GM23338 (cell line): ENCODE results near the gene PFN1. TPM values are rescaled to one million over a fixed set of nuclear protein-coding genes. Genes with fewer than 3 reads are reported as not detected.

ENCODE experiments used
- ATAC-seq: fragments of 200-7000 bp; cut with Tn5 transposase; 3 replicates; pipeline ENCODE4 v1.9.1; 2020
- DNase-seq: peaks from one replicate; pipeline ENCODE4 v3.0.0-alpha.2; 2015; ENCODE audit warnings: low spot score
- H2AFZ ChIP-seq: fragments of 200-600 bp; sonication (generic); 2 replicates; pipeline ENCODE4 v1.8.0; 2016; ENCODE audit warnings: antibody characterized with exemption, mild to moderate bottlenecking, moderate library complexity
- H3F3A ChIP-seq: fragments of 200-600 bp; sonication (generic); replicated peaks from 2 replicates; pipeline ENCODE4 v1.8.0; 2017; ENCODE audit warnings: antibody characterized with exemption, mixed run types, low read depth
- H3K27ac ChIP-seq: fragments of 200-600 bp; sonication (generic); 2 replicates; pipeline ENCODE4 v1.6.1; 2016; ENCODE audit warnings: low read depth
- H3K27me3 ChIP-seq: fragments of 200-600 bp; sonication (generic); 2 replicates; pipeline ENCODE4 v1.8.0; 2016; ENCODE audit warnings: mild to moderate bottlenecking, mixed run types, moderate library complexity; ENCODE audit not compliant: insufficient read depth
- H3K36me3 ChIP-seq: fragments of 200-600 bp; sonication (generic); 2 replicates; pipeline ENCODE4 v1.8.0; 2016; ENCODE audit warnings: mild to moderate bottlenecking; ENCODE audit not compliant: insufficient read depth
- H3K4me1 ChIP-seq: fragments of 200-600 bp; sonication (generic); 2 replicates; pipeline ENCODE4 v1.8.0; 2016; ENCODE audit warnings: mild to moderate bottlenecking, moderate library complexity; ENCODE audit not compliant: insufficient read depth
- H3K4me2 ChIP-seq: fragments of 200-600 bp; sonication (generic); 2 replicates; pipeline ENCODE4 v1.7.1; 2017; ENCODE audit warnings: mixed run types
- H3K4me3 ChIP-seq: fragments of 200-600 bp; sonication (generic); 2 replicates; pipeline ENCODE4 v1.6.1; 2016; ENCODE audit warnings: mixed run types
- H3K79me2 ChIP-seq: fragments of 200-600 bp; sonication (generic); replicated peaks from 2 replicates; pipeline ENCODE4 v1.8.0; 2017; ENCODE audit warnings: mild to moderate bottlenecking; ENCODE audit not compliant: insufficient read depth
- H3K9me2 ChIP-seq: fragments of 200-600 bp; sonication (generic); 2 replicates; pipeline ENCODE4 v1.8.0; 2017; ENCODE audit not compliant: insufficient read depth
- H4K20me1 ChIP-seq: fragments of 200-600 bp; sonication (generic); replicated peaks from 2 replicates; pipeline ENCODE4 v1.8.0; 2017; ENCODE audit warnings: mild to moderate bottlenecking; ENCODE audit not compliant: insufficient read depth
- H3K27ac Mint-ChIP-seq: 2 replicates; pipeline ENCODE4 v1.8.0; 2020; ENCODE audit warnings: inconsistent platforms, mild to moderate bottlenecking, moderate library complexity, mixed read lengths
- H3K27me3 Mint-ChIP-seq: 3 replicates; pipeline ENCODE4 v1.8.0; 2022; ENCODE audit warnings: low read depth, mild to moderate bottlenecking, moderate library complexity, mixed read lengths, inconsistent platforms; ENCODE audit not compliant: insufficient read depth, poor library complexity
- H3K36me3 Mint-ChIP-seq: 3 replicates; pipeline ENCODE4 v1.8.0; 2021; ENCODE audit warnings: low read depth, mild to moderate bottlenecking, inconsistent platforms, moderate library complexity, mixed read lengths
- H3K4me1 Mint-ChIP-seq: 3 replicates; pipeline ENCODE4 v1.8.0; 2020; ENCODE audit warnings: mild to moderate bottlenecking, inconsistent platforms, mixed read lengths
- H3K4me3 Mint-ChIP-seq: 3 replicates; pipeline ENCODE4 v1.8.0; 2021; ENCODE audit warnings: moderate library complexity, mild to moderate bottlenecking, inconsistent platforms, mixed read lengths
- H3K9me3 Mint-ChIP-seq: 3 replicates; pipeline ENCODE4 v1.8.0; 2020; ENCODE audit warnings: moderate library complexity, mild to moderate bottlenecking, inconsistent platforms, mixed read lengths
- CTCF ChIP-seq, 2 experiments: fragments of 200-600 bp in 1 of 2; sonication (generic) in 1 of 2; conservative IDR thresholded peaks; 2 replicates each; pipeline versions ENCODE4 v1.5.1 to v1.6.1; 2016 to 2017; ENCODE audit warnings: antibody characterized with exemption in 2 of 2, low read depth in 2 of 2, mild to moderate bottlenecking in 2 of 2, moderate library complexity in 1 of 2
- EZH2phosphoT487 ChIP-seq: fragments of 200-600 bp; sonication (generic); IDR thresholded peaks from one replicate; pipeline ENCODE4 v1.8.1; 2018; ENCODE audit warnings: antibody characterized with exemption; ENCODE audit not compliant: unreplicated experiment
- JUNB ChIP-seq: IDR thresholded peaks from one replicate; pipeline ENCODE4 v1.6.1; 2016; ENCODE audit warnings: antibody characterized with exemption; ENCODE audit not compliant: unreplicated experiment
- NANOG ChIP-seq: IDR thresholded peaks from 2 replicates; pipeline ENCODE4 v1.6.1; 2016; ENCODE audit warnings: antibody characterized with exemption, borderline replicate concordance
- POLR2AphosphoS5 ChIP-seq: IDR thresholded peaks from 2 replicates; pipeline ENCODE4 v1.6.1; 2016; ENCODE audit warnings: antibody characterized with exemption, low read depth
- REST ChIP-seq: IDR thresholded peaks from one replicate; pipeline ENCODE4 v1.6.1; 2018; ENCODE audit warnings: antibody characterized with exemption; ENCODE audit not compliant: unreplicated experiment
- STAT1 ChIP-seq: IDR thresholded peaks from one replicate; pipeline ENCODE4 v1.6.1; 2016; ENCODE audit warnings: antibody characterized with exemption; ENCODE audit not compliant: unreplicated experiment
- ZNF114 ChIP-seq: fragments of 250-450 bp; sonication (Bioruptor Pico); IDR thresholded peaks from 2 replicates; pipeline ENCODE4 v1.5.0; 2020; ENCODE audit warnings: mild to moderate bottlenecking, moderate library complexity
- polyA plus RNA-seq: library from polyadenylated mRNA; unstranded; fragments of >200 nt; fragmentation: Nextera tagmentation; extraction: Ambion mirVana; gene quantifications from 2 replicates; pipeline ENCODE4 v1.2.1, GENCODE V29; 2016
- total RNA-seq: library from RNA; depleted of rRNA; stranded (reverse); fragments of >200 nt; shearing (Covaris generic); gene quantifications from 2 replicates; pipeline ENCODE4 v1.2.3, GENCODE V29; 2014
- TF ChIP-seq, protein P1 (sequence below): fragments of 250-450 bp; sonication (Bioruptor Pico); IDR thresholded peaks from 2 replicates; pipeline ENCODE4 v1.5.0; 2020; ENCODE audit warnings: mild to moderate bottlenecking, moderate library complexity

The PFN1 gene
- total and polyA plus RNA-seq, 2 experiments from 2014 or later = 2,002 to 3,709 TPM

GRCh38 chr17:4951486-4951885 is 3.2 kb upstream of the PFN1 start:
- H3K27ac Mint-ChIP-seq = no peak overlapping the region
- H3K9me3 Mint-ChIP-seq = peaks cover 4% of the 10 kb centered on the region; the same call in 2 of the 3 replicates
- H3K9me2 ChIP-seq = no peaks in the 10 kb centered on the region
- peak overlapping the region; percentile 96; the same call in 1 of the 2 replicates for H3K27ac ChIP-seq
- peaks cover 30% of the 10 kb centered on the region for H3K4me1 Mint-ChIP-seq
- H3F3A ChIP-seq = peaks cover 9% of the 10 kb centered on the region
- peaks cover 18% of the 10 kb centered on the region for H3K27me3 Mint-ChIP-seq
- H4K20me1 ChIP-seq = peaks cover 5% of the 10 kb centered on the region
- peaks cover 4% of the 10 kb centered on the region; the same call in 1 of the 2 replicates for H3K36me3 ChIP-seq
- no peak for TF ChIP-seq STAT1
- no peak for TF ChIP-seq ZNF114 (CRISPR knock-in tag)
- TF ChIP-seq CTCF (conservative IDR thresholded peaks at IDR 0.05; ENCODE audit: low read depth in 2 of 2) = no peak
- no peak for TF ChIP-seq NANOG
- TF ChIP-seq, protein P1, sequence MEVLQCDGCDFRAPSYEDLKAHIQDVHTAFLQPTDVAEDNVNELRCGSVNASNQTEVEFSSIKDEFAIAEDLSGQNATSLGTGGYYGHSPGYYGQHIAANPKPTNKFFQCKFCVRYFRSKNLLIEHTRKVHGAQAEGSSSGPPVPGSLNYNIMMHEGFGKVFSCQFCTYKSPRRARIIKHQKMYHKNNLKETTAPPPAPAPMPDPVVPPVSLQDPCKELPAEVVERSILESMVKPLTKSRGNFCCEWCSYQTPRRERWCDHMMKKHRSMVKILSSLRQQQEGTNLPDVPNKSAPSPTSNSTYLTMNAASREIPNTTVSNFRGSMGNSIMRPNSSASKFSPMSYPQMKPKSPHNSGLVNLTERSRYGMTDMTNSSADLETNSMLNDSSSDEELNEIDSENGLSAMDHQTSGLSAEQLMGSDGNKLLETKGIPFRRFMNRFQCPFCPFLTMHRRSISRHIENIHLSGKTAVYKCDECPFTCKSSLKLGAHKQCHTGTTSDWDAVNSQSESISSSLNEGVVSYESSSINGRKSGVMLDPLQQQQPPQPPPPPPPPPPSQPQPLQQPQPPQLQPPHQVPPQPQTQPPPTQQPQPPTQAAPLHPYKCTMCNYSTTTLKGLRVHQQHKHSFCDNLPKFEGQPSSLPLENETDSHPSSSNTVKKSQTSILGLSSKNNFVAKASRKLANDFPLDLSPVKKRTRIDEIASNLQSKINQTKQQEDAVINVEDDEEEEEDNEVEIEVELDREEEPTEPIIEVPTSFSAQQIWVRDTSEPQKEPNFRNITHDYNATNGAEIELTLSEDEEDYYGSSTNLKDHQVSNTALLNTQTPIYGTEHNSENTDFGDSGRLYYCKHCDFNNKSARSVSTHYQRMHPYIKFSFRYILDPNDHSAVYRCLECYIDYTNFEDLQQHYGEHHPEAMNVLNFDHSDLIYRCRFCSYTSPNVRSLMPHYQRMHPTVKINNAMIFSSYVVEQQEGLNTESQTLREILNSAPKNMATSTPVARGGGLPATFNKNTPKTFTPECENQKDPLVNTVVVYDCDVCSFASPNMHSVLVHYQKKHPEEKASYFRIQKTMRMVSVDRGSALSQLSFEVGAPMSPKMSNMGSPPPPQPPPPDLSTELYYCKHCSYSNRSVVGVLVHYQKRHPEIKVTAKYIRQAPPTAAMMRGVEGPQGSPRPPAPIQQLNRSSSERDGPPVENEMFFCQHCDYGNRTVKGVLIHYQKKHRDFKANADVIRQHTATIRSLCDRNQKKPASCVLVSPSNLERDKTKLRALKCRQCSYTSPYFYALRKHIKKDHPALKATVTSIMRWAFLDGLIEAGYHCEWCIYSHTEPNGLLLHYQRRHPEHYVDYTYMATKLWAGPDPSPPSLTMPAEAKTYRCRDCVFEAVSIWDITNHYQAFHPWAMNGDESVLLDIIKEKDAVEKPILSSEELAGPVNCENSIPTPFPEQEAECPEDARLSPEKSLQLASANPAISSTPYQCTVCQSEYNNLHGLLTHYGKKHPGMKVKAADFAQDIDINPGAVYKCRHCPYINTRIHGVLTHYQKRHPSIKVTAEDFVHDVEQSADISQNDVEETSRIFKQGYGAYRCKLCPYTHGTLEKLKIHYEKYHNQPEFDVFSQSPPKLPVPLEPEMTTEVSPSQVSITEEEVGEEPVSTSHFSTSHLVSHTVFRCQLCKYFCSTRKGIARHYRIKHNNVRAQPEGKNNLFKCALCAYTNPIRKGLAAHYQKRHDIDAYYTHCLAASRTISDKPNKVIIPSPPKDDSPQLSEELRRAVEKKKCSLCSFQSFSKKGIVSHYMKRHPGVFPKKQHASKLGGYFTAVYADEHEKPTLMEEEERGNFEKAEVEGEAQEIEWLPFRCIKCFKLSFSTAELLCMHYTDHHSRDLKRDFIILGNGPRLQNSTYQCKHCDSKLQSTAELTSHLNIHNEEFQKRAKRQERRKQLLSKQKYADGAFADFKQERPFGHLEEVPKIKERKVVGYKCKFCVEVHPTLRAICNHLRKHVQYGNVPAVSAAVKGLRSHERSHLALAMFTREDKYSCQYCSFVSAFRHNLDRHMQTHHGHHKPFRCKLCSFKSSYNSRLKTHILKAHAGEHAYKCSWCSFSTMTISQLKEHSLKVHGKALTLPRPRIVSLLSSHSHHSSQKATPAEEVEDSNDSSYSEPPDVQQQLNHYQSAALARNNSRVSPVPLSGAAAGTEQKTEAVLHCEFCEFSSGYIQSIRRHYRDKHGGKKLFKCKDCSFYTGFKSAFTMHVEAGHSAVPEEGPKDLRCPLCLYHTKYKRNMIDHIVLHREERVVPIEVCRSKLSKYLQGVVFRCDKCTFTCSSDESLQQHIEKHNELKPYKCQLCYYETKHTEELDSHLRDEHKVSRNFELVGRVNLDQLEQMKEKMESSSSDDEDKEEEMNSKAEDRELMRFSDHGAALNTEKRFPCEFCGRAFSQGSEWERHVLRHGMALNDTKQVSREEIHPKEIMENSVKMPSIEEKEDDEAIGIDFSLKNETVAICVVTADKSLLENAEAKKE (CRISPR knock-in tag) = no peak
- TF ChIP-seq EZH2phosphoT487 = no peak
- TF ChIP-seq POLR2AphosphoS5 = no peak
- no peak for TF ChIP-seq REST
- no peak for TF ChIP-seq JUNB
- peaks cover 21% of the 10 kb centered on the region for H3K4me1 ChIP-seq
- ATAC-seq = no peak
- H3K36me3 Mint-ChIP-seq = peaks cover 19% of the 10 kb centered on the region
- H2AFZ ChIP-seq = no peak overlapping the region
- peak overlapping the region; percentile 96 for H3K4me2 ChIP-seq
- no peaks in the 10 kb centered on the region for H3K27me3 ChIP-seq
- peak overlapping the region; percentile 88 for H3K4me3 Mint-ChIP-seq
- H3K79me2 ChIP-seq = peaks cover 18% of the 10 kb centered on the region
- no peak for DNase-seq
- H3K4me3 ChIP-seq = peak overlapping the region; percentile 96
